ENCODE measurements around the gene PDE8A. TPM values are rescaled to one million over a fixed set of nuclear protein-coding genes. Genes with fewer than 3 reads are reported as not detected.
A peak's percentile ranks its signal among the peaks of the same experiment; 100 is the strongest.

PDE8A gene
- total and polyA plus RNA-seq, 10 of the 15 experiments (the other 5 are each of a cell fraction or from before 2014, with no cell fraction given): 6.7 to 69.2 (median 27.2) TPM

- POLR2A ChIA-PET: no interaction called here
- SMC1A ChIA-PET (ENCODE audit: uncharacterized antibody, unreplicated experiment): no interaction called here
- Histone ChIP-seq H3K4me2 (ENCODE audit: control insufficient read depth, insufficient read depth) (no peak overlapping the region), H3K27ac (ENCODE audit: control insufficient read depth, insufficient read depth) (no peak overlapping the region), H3K79me2 (ENCODE audit: control insufficient read depth, insufficient read depth, low read length) (no peaks in the 10 kb centered on the region), H3K36me3 (ENCODE audit: control insufficient read depth in 2 of 2, insufficient read depth in 2 of 2, low read length in 1 of 2) (peaks cover 0 to 4% of the 10 kb centered on the region in 2 experiments; a peak in 1 of 4 replicates), H2AFZ (ENCODE audit: control insufficient read depth, low read depth, low read length) (no peak overlapping the region), H3K4me1 (ENCODE audit: control insufficient read depth, insufficient read depth, low read length) (no peaks in the 10 kb centered on the region), H3K9ac (ENCODE audit: control insufficient read depth, insufficient read depth, low read length) (no peak overlapping the region), H3K27me3 (replicated peaks in 1 of 2; ENCODE audit: control insufficient read depth in 2 of 2, insufficient read depth in 2 of 2, low read length in 1 of 2) (no peaks in the 10 kb centered on the region), H3K4me3 (no peak overlapping the region), H4K20me1 (ENCODE audit: control insufficient read depth, insufficient read depth) (no peaks in the 10 kb centered on the region), H3K9me3 (replicated peaks; ENCODE audit: control insufficient read depth, insufficient read depth, low read length) (no peaks in the 10 kb centered on the region)
- RAD21 ChIA-PET (ENCODE audit: unreplicated experiment): interaction anchor here (0.9 to 1.0 kb wide), 2 partner anchors 13 to 185 kb away, joined by 3 read pairs; no protein-coding TSS in a partner anchor
- CTCF ChIA-PET: no interaction called here
- no peak for ATAC-seq
- intact Hi-C loops (cut with micrococcal nuclease; ENCODE audit: unreplicated experiment) (no loop called here), in situ Hi-C loops (cut with MboI) (no loop called here)
- no TSS peak for BruUV-seq (replicated peaks)
- whole genome bisulfite sequencing (ENCODE audit: insufficient coverage, insufficient replicate concordance, low lambda C conversion rate, missing lambda C conversion rate): 74% methylated on average over 4 of the region's 4 CpGs
- no peak for FAIRE-seq
- DNase-seq (ENCODE audit: low read depth, low spot score): no peak
- TF ChIP-seq POLR2A (IDR thresholded peaks at IDR 0.05; ENCODE audit: low read depth, low read length) (0 out of 2 replicates have a peak, but pooled peaks have one; percentile 14), WRNIP1 (IDR thresholded peaks at IDR 0.05; ENCODE audit: borderline replicate concordance, low read depth, low read length) (no peak), REST (IDR thresholded peaks at IDR 0.05; ENCODE audit: low read depth, low read length) (no peak), BCLAF1 (IDR thresholded peaks at IDR 0.05) (no peak), ZSCAN29 (IDR thresholded peaks at IDR 0.05) (no peak), POLR2AphosphoS5 (IDR thresholded peaks at IDR 0.05; ENCODE audit: low read length) (peak; percentile 25; the same call in 1 of the 2 replicates), YBX1 (IDR thresholded peaks at IDR 0.05) (no peak)
Observed at GRCh38 chr15:85108136-85108535, 126.5 kb downstream of the PDE8A start.
